ENCODE measurements around the gene POC1B.

The POC1B gene

GRCh38 chr12:89421092-89421835 lies 104.6 kb downstream of the POC1B start:
- DNase-seq (ENCODE audit: low read depth in 2 of 2), result no peak

GRCh38 chr12:89418228-89418910 lies 107.5 kb downstream of the POC1B start:
- DNase-seq (ENCODE audit: low read depth in 2 of 2), result no peak

DNA sequence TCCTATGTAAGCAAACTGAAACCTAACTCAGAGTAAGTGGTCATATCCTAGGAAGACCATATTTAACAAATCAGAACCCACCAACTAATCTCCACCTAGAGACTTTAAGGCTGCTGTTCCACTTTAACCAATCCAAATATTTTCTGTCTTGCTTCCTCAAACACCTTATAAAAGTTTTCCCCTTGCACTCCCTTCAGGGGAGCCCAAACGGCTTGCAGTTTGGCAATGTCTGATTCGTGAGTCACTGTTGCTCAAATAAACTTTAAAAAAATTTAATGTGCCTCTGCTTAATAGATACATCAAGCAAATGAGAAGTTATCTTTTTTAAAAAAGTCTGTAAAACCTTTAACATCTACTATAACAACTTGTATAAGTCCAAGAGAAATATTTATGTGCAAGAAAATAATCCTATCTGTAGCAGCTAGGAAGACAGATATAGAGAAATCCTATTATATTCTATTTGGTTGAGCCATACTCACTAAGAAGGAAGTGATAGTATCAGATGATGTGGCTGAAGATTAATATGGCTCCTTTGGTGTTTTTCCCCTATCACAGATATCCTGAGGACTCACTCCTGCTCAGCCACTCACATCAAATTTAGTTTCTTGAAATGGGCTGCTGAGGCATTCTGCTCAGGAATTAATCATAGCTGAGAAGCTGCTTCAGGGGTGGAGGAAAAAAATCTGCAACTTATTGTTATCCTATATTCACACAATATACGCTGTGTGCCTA lies 108.4 kb downstream of the POC1B start:
- DNase-seq (ENCODE audit: low read depth in 2 of 2), result no peak

GRCh38 chr12:89416049-89416792 lies 109.6 kb downstream of the POC1B start:
- no peak for DNase-seq (ENCODE audit: low read depth in 2 of 2)

GRCh38 chr12:89414851-89415250 lies 111.0 kb downstream of the POC1B start:
- no peak for DNase-seq (ENCODE audit: low read depth in 2 of 2)

GRCh38 chr12:89414322-89414721 lies 111.5 kb downstream of the POC1B start:
- DNase-seq (ENCODE audit: low read depth in 2 of 2), result no peak

- DNase-seq (ENCODE audit: low read depth in 2 of 2), result no peak
Observed at GRCh38 chr12:89413234-89413633, 112.6 kb downstream of the POC1B start.

DNA sequence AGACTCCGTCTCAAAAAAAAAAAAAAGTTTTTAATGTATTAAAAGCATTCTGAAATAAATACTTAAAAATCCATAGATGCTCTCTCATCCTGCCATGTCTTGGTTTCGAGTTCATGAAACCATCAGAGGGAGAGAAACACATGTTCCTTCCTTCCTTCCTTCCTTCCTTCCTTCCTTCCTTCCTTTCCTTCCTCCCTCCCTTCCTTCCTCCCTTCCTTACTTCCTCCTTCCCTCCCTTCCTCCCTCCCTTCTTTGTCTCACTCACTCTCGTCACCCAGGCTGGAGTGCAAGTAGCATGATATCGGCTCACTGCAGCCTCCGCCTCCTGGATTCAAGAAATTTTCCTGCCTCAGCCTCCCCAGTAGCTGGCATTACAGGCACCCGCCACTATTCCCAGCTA lies 113.2 kb downstream of the POC1B start:
- no peak for DNase-seq (ENCODE audit: low read depth in 2 of 2)

DNA sequence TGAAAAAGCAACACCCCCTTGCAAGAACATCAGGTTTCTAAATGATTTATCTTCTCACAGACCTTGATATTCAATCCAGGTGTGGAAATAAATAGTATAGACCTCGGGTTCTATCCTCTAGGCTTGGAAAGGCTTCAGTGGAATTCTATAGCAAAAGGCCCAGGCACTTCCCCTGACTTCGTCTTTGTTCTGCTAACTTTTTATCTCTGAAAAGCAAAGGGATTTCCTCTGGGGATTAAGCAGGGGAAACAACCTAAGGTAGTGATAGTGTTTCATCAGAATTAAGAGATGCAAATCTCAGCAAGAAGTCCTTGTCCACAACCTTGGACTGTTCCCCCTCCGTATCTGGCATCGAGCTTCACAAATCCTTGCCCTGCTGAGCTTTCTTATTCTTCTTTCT lies 114.0 kb downstream of the POC1B start:
- no peak for DNase-seq (ENCODE audit: low read depth in 2 of 2)

DNA sequence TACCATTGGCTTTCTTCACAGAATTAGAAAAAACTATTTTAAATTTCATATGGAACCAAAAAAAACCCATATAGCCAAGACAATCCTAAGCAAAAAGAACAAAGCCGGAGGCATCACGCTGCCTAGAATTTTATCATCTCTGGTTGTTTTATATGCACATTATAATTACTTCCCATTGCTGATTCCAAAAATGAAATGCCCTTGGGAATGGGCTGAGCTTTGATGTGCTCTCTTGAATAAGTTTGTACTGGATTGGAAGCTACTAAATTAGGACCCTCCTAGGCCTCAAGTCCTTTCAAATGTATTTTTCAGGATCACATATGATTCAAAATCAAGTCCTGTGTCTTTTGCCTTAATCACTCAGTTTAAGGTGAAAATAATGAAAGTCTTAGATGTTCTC lies 114.6 kb downstream of the POC1B start:
- no peak for DNase-seq (ENCODE audit: low read depth in 2 of 2)

DNA sequence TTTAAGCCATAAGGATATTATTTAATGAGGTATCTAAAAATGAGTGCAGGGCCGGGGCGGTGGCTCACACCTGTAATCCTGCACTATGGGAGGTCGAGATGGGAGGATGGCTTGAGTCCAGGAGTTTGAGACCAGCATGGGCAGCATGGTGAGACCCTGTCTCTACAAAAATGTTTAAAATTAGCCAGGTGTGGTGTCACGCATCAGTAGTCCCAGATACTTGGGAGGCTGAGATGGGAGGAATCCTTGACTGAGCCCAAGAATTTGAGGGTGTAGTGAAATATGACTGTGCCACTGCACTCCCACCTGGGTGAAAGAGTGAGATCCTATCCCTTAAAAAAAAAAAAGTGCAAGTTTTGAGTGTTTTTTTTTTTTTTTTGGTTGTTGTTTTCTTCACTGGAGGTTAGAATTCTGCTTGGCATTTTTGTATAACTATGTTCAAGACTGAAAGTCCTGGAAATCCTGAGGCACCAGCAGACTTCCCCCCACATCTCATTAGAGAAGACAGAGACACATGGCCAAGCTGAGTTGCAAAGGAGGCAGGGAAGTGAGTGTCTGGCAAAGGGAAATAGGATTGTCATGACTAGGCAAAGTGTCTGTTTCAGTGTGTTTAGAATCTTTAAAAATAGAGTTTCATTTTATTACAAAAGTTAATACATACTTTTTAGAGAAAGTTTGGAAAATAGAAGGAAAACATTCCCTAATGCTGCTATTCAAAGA lies 120.1 kb downstream of the POC1B start:
- no peak for DNase-seq (ENCODE audit: low read depth in 2 of 2)

GRCh38 chr12:89401433-89402058 lies 124.3 kb downstream of the POC1B start:
- no peak for DNase-seq (ENCODE audit: low read depth in 2 of 2)

DNA sequence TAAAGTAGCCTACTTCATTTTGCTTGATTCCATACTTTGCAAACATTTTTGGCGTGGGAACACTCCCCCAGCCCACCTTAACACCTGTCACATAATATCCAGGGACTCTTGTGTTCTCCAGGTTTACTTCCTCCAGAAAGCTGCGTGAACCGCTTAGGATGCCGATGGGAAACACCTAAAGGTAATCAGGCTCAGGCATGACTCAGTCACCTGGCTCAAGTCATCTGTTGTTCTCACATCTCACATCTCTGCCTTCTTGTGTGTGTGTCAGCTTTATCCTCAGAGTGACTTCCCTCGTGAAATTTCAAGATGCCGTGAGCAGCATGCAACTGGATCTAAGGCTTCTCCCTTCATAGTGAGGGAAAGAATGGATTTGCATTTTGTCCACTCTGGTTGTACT lies 125.4 kb downstream of the POC1B start:
- DNase-seq (ENCODE audit: low read depth in 2 of 2), result no peak

- DNase-seq (ENCODE audit: low read depth in 2 of 2), result no peak
Observed at GRCh38 chr12:89395712-89396111, 130.1 kb downstream of the POC1B start.

DNA sequence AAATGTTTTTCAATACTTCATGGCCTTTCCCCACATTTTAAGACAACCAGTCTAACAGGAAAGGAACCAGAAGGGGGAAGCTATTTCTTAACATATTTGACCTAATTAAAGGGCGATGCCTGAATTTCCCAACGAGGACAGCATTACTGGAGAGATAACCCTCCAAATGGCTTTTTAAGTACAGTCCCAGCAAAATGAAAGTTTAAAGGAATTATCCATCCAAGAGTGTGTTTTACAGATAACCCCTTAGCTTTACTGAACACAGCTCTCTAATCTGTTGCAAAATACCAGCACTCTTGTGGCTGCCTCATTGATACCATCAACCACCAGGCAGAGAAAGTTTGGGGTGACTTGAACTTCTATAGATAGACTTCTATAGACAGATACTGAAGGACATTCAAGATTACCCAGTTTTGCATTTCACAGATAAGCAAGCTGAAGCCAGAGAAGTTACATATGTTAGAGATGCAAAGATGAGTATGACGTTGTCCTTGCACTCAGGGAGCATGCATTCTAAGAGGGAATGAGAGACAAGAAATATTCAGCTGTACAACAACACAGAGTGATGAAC lies 132.2 kb downstream of the POC1B start:
- no peak for DNase-seq (ENCODE audit: low read depth in 2 of 2)

- DNase-seq (ENCODE audit: low read depth in 2 of 2), result no peak
Observed at GRCh38 chr12:89392391-89392790, 133.5 kb downstream of the POC1B start.

- DNase-seq (ENCODE audit: low read depth in 2 of 2), result no peak
Observed at GRCh38 chr12:89391726-89392336, 134.0 kb downstream of the POC1B start.

- no peak for DNase-seq (ENCODE audit: low read depth in 2 of 2)
Observed at GRCh38 chr12:89390802-89391673, 134.8 kb downstream of the POC1B start.

Data from stimulated activated CD4-positive, alpha-beta T cell treated with anti-CD3 and anti-CD28 coated beads, Interleukin-1b, Interleukin-23, amount 100 ng/mL, for 4 hours (primary cell).